DOHH2 (cell line): ENCODE data around the gene PFKL.

Source experiments
- H3F3A ChIP-seq: fragments of 200-600 bp; sonication (generic), shearing (Covaris generic); 2 replicates; pipeline ENCODE4 v1.6.0; 2016; ENCODE audit warnings: antibody characterized with exemption, mild to moderate bottlenecking; ENCODE audit not compliant: control insufficient read depth, insufficient read depth
- H3K27ac ChIP-seq: fragments of 200-600 bp; sonication (generic); 2 replicates; pipeline ENCODE4 v1.5.1; 2014; ENCODE audit warnings: low read depth, mild to moderate bottlenecking, low read length, moderate library complexity
- H3K27me3 ChIP-seq: fragments of 200-600 bp; sonication (generic); 2 replicates; pipeline ENCODE4 v1.6.1; 2014; ENCODE audit warnings: mild to moderate bottlenecking, low read length, mixed read lengths; ENCODE audit not compliant: control insufficient read depth
- H3K36me3 ChIP-seq: fragments of 200-600 bp; sonication (generic); 2 replicates; pipeline ENCODE4 v1.6.1; 2014; ENCODE audit warnings: mild to moderate bottlenecking, low read length, moderate library complexity, mixed read lengths; ENCODE audit not compliant: control insufficient read depth
- H3K4me1 ChIP-seq: fragments of 200-600 bp; sonication (generic); 2 replicates; pipeline ENCODE4 v1.6.1; 2014; ENCODE audit warnings: mild to moderate bottlenecking, low read length, mixed read lengths; ENCODE audit not compliant: control insufficient read depth
- H3K4me2 ChIP-seq: fragments of 200-600 bp; sonication (generic); 2 replicates; pipeline ENCODE4 v1.6.0; 2014; ENCODE audit warnings: mild to moderate bottlenecking, low read length, moderate library complexity
- H3K4me3 ChIP-seq: fragments of 200-600 bp; sonication (generic); 2 replicates; pipeline ENCODE4 v1.5.1; 2014; ENCODE audit warnings: mild to moderate bottlenecking, low read length, mixed read lengths
- H3K79me2 ChIP-seq: fragments of 200-600 bp; sonication (generic); 2 replicates; pipeline ENCODE4 v1.6.1; 2014; ENCODE audit warnings: mild to moderate bottlenecking, low read length, mixed read lengths; ENCODE audit not compliant: control insufficient read depth
- H3K9me2 ChIP-seq: fragments of 200-600 bp; sonication (generic); replicated peaks from 2 replicates; pipeline ENCODE4 v1.6.1; 2014; ENCODE audit warnings: mild to moderate bottlenecking, low read length, mixed read lengths; ENCODE audit not compliant: control insufficient read depth
- H3K9me3 ChIP-seq: fragments of 200-600 bp; sonication (generic); 2 replicates; pipeline ENCODE4 v1.6.1; 2014; ENCODE audit warnings: antibody characterized with exemption, low read length, mixed read lengths; ENCODE audit not compliant: control insufficient read depth, insufficient read depth
- H4K20me1 ChIP-seq: fragments of 200-600 bp; sonication (generic); 2 replicates; pipeline ENCODE4 v1.6.0; 2014; ENCODE audit warnings: low read depth, mild to moderate bottlenecking, antibody characterized with exemption, low read length, moderate library complexity; ENCODE audit not compliant: control insufficient read depth, insufficient read depth
- CTCF ChIP-seq: fragments of 200-600 bp; sonication (generic); IDR thresholded peaks from one replicate; pipeline ENCODE4 v1.5.1; 2014; ENCODE audit warnings: antibody characterized with exemption, mild to moderate bottlenecking, low read depth, low read length; ENCODE audit not compliant: poor library complexity, severe bottlenecking
- EZH2phosphoT487 ChIP-seq: fragments of 200-600 bp; sonication (generic); IDR thresholded peaks from 2 replicates; pipeline ENCODE4 v1.6.1; 2017; ENCODE audit warnings: borderline replicate concordance, mild to moderate bottlenecking, antibody characterized with exemption, low read length, moderate library complexity, mixed read lengths

PFKL gene

GRCh38 chr21:44329971-44330681 is 30.3 kb downstream of the PFKL start:
- H3K9me3 ChIP-seq: no peaks in the 10 kb centered on the region

GRCh38 chr21:44330698-44331097 is 30.8 kb downstream of the PFKL start:
- Histone ChIP-seq H3K4me2 (no peak overlapping the region), H3K27ac (no peak overlapping the region)
- TF ChIP-seq CTCF: no peak
- no peak for TF ChIP-seq EZH2phosphoT487

More at GRCh38 chr21:44329971-44330681, 30.3 kb downstream of the PFKL start:
- Histone ChIP-seq H3K27ac (no peak overlapping the region), H3K79me2 (no peaks in the 10 kb centered on the region), H3K27me3 (no peaks in the 10 kb centered on the region), H3K4me1 (peaks cover 3% of the 10 kb centered on the region; the same call in 1 of the 2 replicates), H3K9me2 (no peaks in the 10 kb centered on the region), H3K4me2 (no peak overlapping the region), H3K36me3 (peaks cover 22% of the 10 kb centered on the region), H3F3A (peaks cover 3% of the 10 kb centered on the region; the same call in 1 of the 2 replicates), H3K4me3 (no peak overlapping the region), H4K20me1 (peaks cover 6% of the 10 kb centered on the region; the same call in 1 of the 2 replicates)
- TF ChIP-seq EZH2phosphoT487 (no peak), CTCF (no peak)

GRCh38 chr21:44331209-44331608 is 31.4 kb downstream of the PFKL start:
- peaks cover 3% of the 10 kb centered on the region; the same call in 1 of the 2 replicates for H3F3A ChIP-seq
- no peaks in the 10 kb centered on the region for H3K9me3 ChIP-seq
- H3K4me2 ChIP-seq: no peak overlapping the region
- no peaks in the 10 kb centered on the region for H3K9me2 ChIP-seq
- H3K79me2 ChIP-seq: no peaks in the 10 kb centered on the region
- H3K27me3 ChIP-seq: no peaks in the 10 kb centered on the region
- H3K27ac ChIP-seq: no peak overlapping the region
- TF ChIP-seq EZH2phosphoT487: no peak
- TF ChIP-seq CTCF: no peak
- peaks cover 12% of the 10 kb centered on the region; the same call in 1 of the 2 replicates for H3K36me3 ChIP-seq
- H4K20me1 ChIP-seq: peaks cover 6% of the 10 kb centered on the region; the same call in 1 of the 2 replicates
- no peak overlapping the region for H3K4me3 ChIP-seq
- H3K4me1 ChIP-seq: peaks cover 3% of the 10 kb centered on the region; the same call in 1 of the 2 replicates

More at GRCh38 chr21:44330698-44331097, 30.8 kb downstream of the PFKL start:
- Histone ChIP-seq H3K27me3 (no peaks in the 10 kb centered on the region), H3F3A (peaks cover 3% of the 10 kb centered on the region; the same call in 1 of the 2 replicates), H3K79me2 (no peaks in the 10 kb centered on the region), H4K20me1 (peaks cover 6% of the 10 kb centered on the region; the same call in 1 of the 2 replicates), H3K36me3 (peaks cover 16% of the 10 kb centered on the region), H3K4me1 (peaks cover 3% of the 10 kb centered on the region; the same call in 1 of the 2 replicates), H3K4me3 (no peak overlapping the region), H3K9me2 (no peaks in the 10 kb centered on the region), H3K9me3 (no peaks in the 10 kb centered on the region)
